OCI-LY7 (cell line): ENCODE data around the gene GIPR. TPM values are rescaled to one million over a fixed set of nuclear protein-coding genes. Genes with fewer than 3 reads are reported as not detected.

ENCODE experiments used
- BruUV-seq: library from RNA; stranded (reverse); fragments of 400-500 nt; replicated peaks from 2 replicates; lab custom pipeline; 2021; lab: Mats Ljungman, UMichigan
- CTCF ChIA-PET: fragments of 300-600 bp; sonication (Branson Sonifier 250); formaldehyde crosslinking; loops from one replicate; lab custom pipeline; 2022; ENCODE audit warnings: antibody characterized with exemption; ENCODE audit not compliant: unreplicated experiment; lab: Charles Lee
- POLR2A ChIA-PET: fragments of 300-600 bp; sonication (Branson Sonifier 250); formaldehyde crosslinking; loops from one replicate; lab custom pipeline; 2022; ENCODE audit warnings: antibody characterized with exemption; lab: Charles Lee
- DNase-seq: peaks from one replicate; pipeline ENCODE4 v3.0.0-alpha.2; 2015; ENCODE audit warnings: low spot score
- H2AFZ ChIP-seq: fragments of 200-600 bp; sonication (generic), shearing (Covaris generic); 2 replicates; pipeline ENCODE4 v1.6.1; 2014; ENCODE audit warnings: mild to moderate bottlenecking, antibody characterized with exemption, low read length, moderate library complexity
- H3K27ac ChIP-seq: fragments of 200-600 bp; sonication (generic); 2 replicates; pipeline ENCODE4 v1.5.1; 2014; ENCODE audit warnings: mixed run types, low read depth, mild to moderate bottlenecking, moderate library complexity, low read length, inconsistent platforms; ENCODE audit not compliant: poor library complexity, severe bottlenecking
- H3K36me3 ChIP-seq: fragments of 200-600 bp; sonication (generic); 2 replicates; pipeline ENCODE4 v1.6.1; 2014; ENCODE audit warnings: mild to moderate bottlenecking, antibody characterized with exemption, low read length, moderate library complexity, mixed read lengths; ENCODE audit not compliant: insufficient read depth
- H3K4me1 ChIP-seq: fragments of 200-600 bp; sonication (generic); 2 replicates; pipeline ENCODE4 v1.5.1; 2014; ENCODE audit warnings: mild to moderate bottlenecking, low read length; ENCODE audit not compliant: insufficient read depth, poor library complexity, severe bottlenecking
- H3K4me2 ChIP-seq: fragments of 200-600 bp; sonication (generic); 2 replicates; pipeline ENCODE4 v1.6.1; 2014; ENCODE audit warnings: mild to moderate bottlenecking, low read length
- H3K4me3 ChIP-seq: fragments of 200-600 bp; sonication (generic); 2 replicates; pipeline ENCODE4 v1.5.1; 2014; ENCODE audit warnings: mild to moderate bottlenecking, low read depth, low read length; ENCODE audit not compliant: poor library complexity, severe bottlenecking
- H3K79me2 ChIP-seq: fragments of 200-600 bp; sonication (generic); 2 replicates; pipeline ENCODE4 v1.6.1; 2016; ENCODE audit warnings: low read depth, mild to moderate bottlenecking, low read length, moderate library complexity, mixed read lengths; ENCODE audit not compliant: insufficient read depth
- H3K9me2 ChIP-seq: fragments of 200-600 bp; sonication (generic); 2 replicates; pipeline ENCODE4 v1.6.1; 2016; ENCODE audit warnings: mild to moderate bottlenecking, low read length, mixed read lengths; ENCODE audit not compliant: insufficient read depth
- H3K9me3 ChIP-seq: fragments of 200-600 bp; sonication (generic); 2 replicates; pipeline ENCODE4 v1.6.1; 2014; ENCODE audit warnings: mild to moderate bottlenecking, mixed run types, low read length, mixed read lengths
- H4K20me1 ChIP-seq: fragments of 200-600 bp; sonication (generic); 2 replicates; pipeline ENCODE4 v1.6.1; 2014; ENCODE audit warnings: mild to moderate bottlenecking, antibody characterized with exemption, low read length, moderate library complexity, mixed read lengths; ENCODE audit not compliant: insufficient read depth
- CTCF ChIP-seq: fragments of 200-600 bp; sonication (generic); conservative IDR thresholded peaks from 2 replicates; pipeline ENCODE4 v1.5.1; 2014; ENCODE audit warnings: mild to moderate bottlenecking, antibody characterized with exemption, low read length, moderate library complexity, mixed read lengths
- EZH2phosphoT487 ChIP-seq: fragments of 200-600 bp; sonication (generic); IDR thresholded peaks from 2 replicates; pipeline ENCODE4 v1.6.1; 2018; ENCODE audit warnings: low read depth, borderline replicate concordance, mild to moderate bottlenecking, mixed run types, antibody characterized with exemption, low read length, moderate library complexity, mixed read lengths
- intact Hi-C: fragments of 100-400 bp; cut with micrococcal nuclease; formaldehyde crosslinking; loops from one replicate; pipeline ENCODE4 v1.10.0; 2022; ENCODE audit not compliant: unreplicated experiment
- total RNA-seq, 2 experiments: library from RNA; depleted of rRNA in 1 of 2; stranded (reverse); fragments of >200 nt in 1 of 2; shearing (Covaris generic) in 1 of 2; gene quantifications; 2 replicates each; pipeline ENCODE4 v1.2.3, GENCODE V29; 2014 to 2022

The GIPR gene
- total RNA-seq, 2 experiments from 2014 or later, result 7.9 to 23.3 TPM

- no peaks in the 10 kb centered on the region for H4K20me1 ChIP-seq
- H3K4me2 ChIP-seq, result no peak overlapping the region
- intact Hi-C loops, result no loop called here
- TF ChIP-seq CTCF (no peak), EZH2phosphoT487 (no peak)
- CTCF ChIA-PET, result no interaction called here
- H3K4me3 ChIP-seq, result no peak overlapping the region
- no peak overlapping the region for H3K27ac ChIP-seq
- no peaks in the 10 kb centered on the region for H3K36me3 ChIP-seq
- H2AFZ ChIP-seq, result no peak overlapping the region
- H3K9me3 ChIP-seq, result no peaks in the 10 kb centered on the region
- no peaks in the 10 kb centered on the region for H3K4me1 ChIP-seq
- POLR2A ChIA-PET, result no interaction called here
- H3K79me2 ChIP-seq, result no peaks in the 10 kb centered on the region
- no TSS peak for BruUV-seq
- H3K9me2 ChIP-seq, result no peaks in the 10 kb centered on the region
- no peak for DNase-seq
Observed at GRCh38 chr19:45657520-45658167, 10.4 kb upstream of the GIPR start.

GRCh38 chr19:45659096-45659729, 8.8 kb upstream of the GIPR start:
- Histone ChIP-seq H3K4me1 (peaks cover 4% of the 10 kb centered on the region), H3K36me3 (no peaks in the 10 kb centered on the region), H3K4me3 (no peak overlapping the region), H3K79me2 (no peaks in the 10 kb centered on the region), H2AFZ (no peak overlapping the region), H3K9me2 (no peaks in the 10 kb centered on the region), H3K27ac (no peak overlapping the region), H3K9me3 (no peaks in the 10 kb centered on the region), H4K20me1 (no peaks in the 10 kb centered on the region), H3K4me2 (no peak overlapping the region)
- ChIA-PET POLR2A (interaction anchor here (0.6 kb wide), 1 partner anchor 888 kb away, joined by 4 read pairs; no protein-coding TSS in a partner anchor), CTCF (no interaction called here)
- BruUV-seq, result no TSS peak
- no peak for DNase-seq
- no peak for TF ChIP-seq EZH2phosphoT487
- TF ChIP-seq CTCF, result no peak
- intact Hi-C loops, result no loop called here

- no peak for DNase-seq
- intact Hi-C loops, result no loop called here
- no peak overlapping the region for H3K4me2 ChIP-seq
- H4K20me1 ChIP-seq, result no peaks in the 10 kb centered on the region
- H3K79me2 ChIP-seq, result no peaks in the 10 kb centered on the region
- no peak overlapping the region for H3K27ac ChIP-seq
- no TSS peak for BruUV-seq
- no peaks in the 10 kb centered on the region for H3K36me3 ChIP-seq
- ChIA-PET CTCF (no interaction called here), POLR2A (interaction anchor here (0.7 kb wide), 1 partner anchor 270 kb away, joined by 3 read pairs; no protein-coding TSS in a partner anchor)
- peaks cover 10% of the 10 kb centered on the region for H3K4me1 ChIP-seq
- H2AFZ ChIP-seq, result no peak overlapping the region
- no peak overlapping the region for H3K4me3 ChIP-seq
- no peaks in the 10 kb centered on the region for H3K9me2 ChIP-seq
- H3K9me3 ChIP-seq, result no peaks in the 10 kb centered on the region
- TF ChIP-seq CTCF (no peak), EZH2phosphoT487 (no peak)
Observed at GRCh38 chr19:45660636-45661035, 7.4 kb upstream of the GIPR start.
